SK-N-SH (cell line): ENCODE measurements around the gene TSPO2. TPM values are rescaled to one million over a fixed set of nuclear protein-coding genes. Genes with fewer than 3 reads are reported as not detected.

Experiments
- CTCF ChIA-PET: fragments of 300-600, 350-600 bp; formaldehyde crosslinking; extraction: SDS; loops from one replicate; lab custom pipeline; 2021; lab: Yijun Ruan, JAX
- POLR2A ChIA-PET: fragments of 350-600 bp; sonication (Branson Sonifier 250); formaldehyde crosslinking; extraction: SDS; loops from one replicate; lab custom pipeline; 2020; ENCODE audit warnings: antibody characterized with exemption, inconsistent platforms; lab: Yijun Ruan, JAX
- DNase-seq: peaks from one replicate; pipeline ENCODE4 v3.0.0; 2012
- H2AFZ ChIP-seq: fragments of 200-600 bp; sonication (generic); 2 replicates; pipeline ENCODE4 v1.8.1; 2016; ENCODE audit warnings: antibody characterized with exemption, mild to moderate bottlenecking, low read depth
- H3F3A ChIP-seq: fragments of 200-600 bp; sonication (generic); replicated peaks from 2 replicates; pipeline ENCODE3; 2016; ENCODE audit warnings: antibody characterized with exemption, mild to moderate bottlenecking; ENCODE audit not compliant: insufficient read depth
- H3K27ac ChIP-seq, 2 experiments: fragments of 200-500 bp in 1 of 2; fragments of 200-600 bp in 1 of 2; sonication (Bioruptor generic) in 1 of 2; sonication (generic), shearing (Covaris generic) in 1 of 2; 2 replicates each; pipeline versions ENCODE4 v1.5.1 to v1.6.1; 2014 to 2016; ENCODE audit warnings: low read depth in 2 of 2, inconsistent platforms in 1 of 2, low read length in 1 of 2, mild to moderate bottlenecking in 1 of 2, mixed read lengths in 1 of 2
- H3K27me3 ChIP-seq: fragments of 200-600 bp; sonication (generic), shearing (Covaris generic); 2 replicates; pipeline ENCODE4 v1.6.1; 2016; ENCODE audit warnings: mixed run types; ENCODE audit not compliant: insufficient read depth
- H3K36me3 ChIP-seq, 2 experiments: fragments of 200-500 bp in 1 of 2; fragments of 200-600 bp in 1 of 2; sonication (Bioruptor generic) in 1 of 2; sonication (generic) in 1 of 2; replicated peaks in 1 of 2; 2 replicates each; pipeline versions ENCODE3 to v1.5.1; 2014 to 2016; ENCODE audit warnings: low read length in 1 of 2, mild to moderate bottlenecking in 1 of 2; ENCODE audit not compliant: insufficient read depth in 2 of 2, control insufficient read depth in 1 of 2
- H3K4me1 ChIP-seq, 2 experiments: fragments of 200-500 bp in 1 of 2; fragments of 200-600 bp in 1 of 2; sonication (Bioruptor generic) in 1 of 2; sonication (generic), shearing (Covaris generic) in 1 of 2; 2 replicates each; pipeline versions ENCODE4 v1.5.1 to v1.6.1; 2014 to 2016; ENCODE audit warnings: low read depth in 1 of 2, low read length in 1 of 2, mixed run types in 1 of 2; ENCODE audit not compliant: insufficient read depth in 2 of 2, control insufficient read depth in 1 of 2
- H3K4me2 ChIP-seq: fragments of 200-600 bp; sonication (generic), shearing (Covaris generic); 2 replicates; pipeline ENCODE4 v1.6.1; 2017; ENCODE audit warnings: mixed run types
- H3K4me3 ChIP-seq, 2 experiments: fragments of 200-500 bp in 1 of 2; fragments of 200-600 bp in 1 of 2; sonication (Bioruptor generic) in 1 of 2; sonication (generic), shearing (Covaris generic) in 1 of 2; 2 replicates each; pipeline versions ENCODE4 v1.5.1 to v1.8.1; 2014 to 2016; ENCODE audit warnings: low read depth in 2 of 2, inconsistent platforms in 1 of 2, low read length in 1 of 2, mild to moderate bottlenecking in 1 of 2, mixed read lengths in 1 of 2, moderate library complexity in 1 of 2
- H3K79me2 ChIP-seq: fragments of 200-600 bp; sonication (generic); 2 replicates; pipeline ENCODE4 v1.8.1; 2017; ENCODE audit warnings: mild to moderate bottlenecking; ENCODE audit not compliant: insufficient read depth
- H3K9ac ChIP-seq: fragments of 200-600 bp; sonication (generic); 2 replicates; pipeline ENCODE4 v1.6.1; 2017; ENCODE audit warnings: mixed run types
- H3K9me2 ChIP-seq: fragments of 200-600 bp; sonication (generic); 2 replicates; pipeline ENCODE4 v1.6.1; 2017; ENCODE audit warnings: mixed run types
- H3K9me3 ChIP-seq: fragments of 200-600 bp; sonication (generic); 2 replicates; pipeline ENCODE4 v1.6.1; 2017; ENCODE audit warnings: mixed run types, mild to moderate bottlenecking, moderate library complexity
- H4K20me1 ChIP-seq: fragments of 200-600 bp; sonication (generic); 2 replicates; pipeline ENCODE4 v1.6.1; 2017; ENCODE audit warnings: mild to moderate bottlenecking, mixed run types; ENCODE audit not compliant: insufficient read depth
- CHD2 ChIP-seq: fragments of 150-350 bp; IDR thresholded peaks from 2 replicates; pipeline ENCODE4 v1.6.1; 2018; ENCODE audit warnings: low read length; ENCODE audit not compliant: partially characterized antibody
- ELF1 ChIP-seq: IDR thresholded peaks from 2 replicates; pipeline ENCODE4 v1.4.0; 2012
- EP300 ChIP-seq, 2 experiments: IDR thresholded peaks; 2 replicates each; pipeline versions ENCODE4 v1.4.0 to v1.6.1; 2012; ENCODE audit warnings: borderline replicate concordance in 1 of 2, low read depth in 1 of 2, low read length in 1 of 2
- FOSL2 ChIP-seq: IDR thresholded peaks from 2 replicates; pipeline ENCODE4 v1.4.0; 2012; ENCODE audit warnings: low read depth, mild to moderate bottlenecking, moderate library complexity, borderline replicate concordance
- FOXJ3 ChIP-seq: sonication (generic); formaldehyde crosslinking; IDR thresholded peaks from 2 replicates; pipeline ENCODE4 v1.5.1; 2020; ENCODE audit warnings: mild to moderate bottlenecking, missing genetic modification reagents
- GABPA ChIP-seq: IDR thresholded peaks from 2 replicates; pipeline ENCODE4 v1.4.0; 2012; ENCODE audit warnings: low read depth, mild to moderate bottlenecking
- GATA2 ChIP-seq: sonication (generic); formaldehyde crosslinking; IDR thresholded peaks from 2 replicates; pipeline ENCODE4 v1.5.0; 2020; ENCODE audit warnings: mild to moderate bottlenecking, missing genetic modification reagents
- IRF3 ChIP-seq: fragments of 150-350 bp; IDR thresholded peaks from 2 replicates; pipeline ENCODE4 v1.6.1; 2016; ENCODE audit warnings: mild to moderate bottlenecking, low read depth, low read length
- JUND ChIP-seq: IDR thresholded peaks from 2 replicates; pipeline ENCODE4 v1.4.0; 2012
- MEF2A ChIP-seq: IDR thresholded peaks from 2 replicates; pipeline ENCODE4 v1.4.0; 2012; ENCODE audit warnings: low read depth, borderline replicate concordance
- PBX3 ChIP-seq: IDR thresholded peaks from 2 replicates; pipeline ENCODE4; 2012
- RAD21 ChIP-seq: IDR thresholded peaks from 2 replicates; pipeline ENCODE4 v1.6.1; 2012; ENCODE audit warnings: mild to moderate bottlenecking, low read length
- RCOR1 ChIP-seq: fragments of 150-350 bp; IDR thresholded peaks from 2 replicates; pipeline ENCODE4 v1.6.1; 2017; ENCODE audit warnings: antibody characterized with exemption, low read length
- REST ChIP-seq: IDR thresholded peaks from 2 replicates; pipeline ENCODE4 v1.6.1; 2012; ENCODE audit warnings: mild to moderate bottlenecking, low read depth, low read length, moderate library complexity
- TCF12 ChIP-seq: IDR thresholded peaks from 2 replicates; pipeline ENCODE4 v1.4.0; 2012
- TEAD4 ChIP-seq: IDR thresholded peaks from 2 replicates; pipeline ENCODE4 v1.4.0; 2012; ENCODE audit warnings: mild to moderate bottlenecking, borderline replicate concordance; ENCODE audit not compliant: insufficient read depth
- USF2 ChIP-seq: fragments of 150-350 bp; IDR thresholded peaks from 2 replicates; pipeline ENCODE4 v1.6.1; 2017; ENCODE audit warnings: antibody characterized with exemption, low read length, low read depth, borderline replicate concordance
- ZBTB33 ChIP-seq: IDR thresholded peaks from 2 replicates; pipeline ENCODE4 v1.4.0; 2012; ENCODE audit warnings: low read depth, borderline replicate concordance
- WGBS: methylation state at CpG from one replicate; pipeline ENCODE4 v1.1.6; 2017; ENCODE audit warnings: low lambda C conversion rate; 5-methylcytosine and 5-hydroxymethylcytosine counted together
- polyA plus RNA-seq, 3 experiments: library from polyadenylated mRNA; depleted of rRNA; stranded (reverse); fragments of >200 nt; gene quantifications; 2 replicates each; pipeline ENCODE4 v1.2.3, GENCODE V29; 2012

Gene TSPO2
- polyA plus RNA-seq, 1 of the 3 experiments (the other 2 are of a cell fraction): not detected

GRCh38 chr6:41078101-41078500, 35.8 kb downstream of the TSPO2 start:
- Histone ChIP-seq H2AFZ (no peak overlapping the region), H4K20me1 (peaks cover 58% of the 10 kb centered on the region), H3K27me3 (no peaks in the 10 kb centered on the region), H3K4me2 (no peak overlapping the region), H3F3A (peaks cover 13% of the 10 kb centered on the region), H3K79me2 (peaks cover 98% of the 10 kb centered on the region), H3K9me3 (no peaks in the 10 kb centered on the region), H3K27ac (no peak overlapping the region), H3K4me3 (no peak overlapping the region), H3K9me2 (no peaks in the 10 kb centered on the region), H3K36me3 (peaks cover 34 to 54% of the 10 kb centered on the region in 2 experiments), H3K4me1 (peaks cover 18 to 23% of the 10 kb centered on the region in 2 experiments), H3K9ac (no peak overlapping the region)
- CTCF ChIA-PET: no interaction called here
- POLR2A ChIA-PET: no interaction called here
- no peak for TF ChIP-seq TEAD4
- no peak for TF ChIP-seq CHD2
- no peak for TF ChIP-seq JUND
- no peak for TF ChIP-seq PBX3
- no peak for TF ChIP-seq ZBTB33
- no peak for TF ChIP-seq USF2
- TF ChIP-seq FOSL2: no peak
- no peak for TF ChIP-seq RAD21
- no peak for TF ChIP-seq FOXJ3
- no peak for TF ChIP-seq GATA2 (CRISPR knock-in tag)
- no peak for DNase-seq
- WGBS: over 99% methylated on average over 3 of the region's 3 CpGs

- no peak overlapping the region for H3K9ac ChIP-seq
- peaks cover 98% of the 10 kb centered on the region for H3K79me2 ChIP-seq
- H3K4me1 ChIP-seq: peaks cover 17 to 23% of the 10 kb centered on the region in 2 experiments
- DNase-seq: peak; percentile 54
- no peak overlapping the region for H3K4me2 ChIP-seq
- H3K9me2 ChIP-seq: no peaks in the 10 kb centered on the region
- H3K4me3 ChIP-seq: no peak overlapping the region
- peaks cover 57% of the 10 kb centered on the region for H4K20me1 ChIP-seq
- H3K27me3 ChIP-seq: no peaks in the 10 kb centered on the region
- H3K27ac ChIP-seq: peak overlapping the region in 1 of 2 experiments; percentile 11; a peak in 1 of 4 replicates
- H3K9me3 ChIP-seq: no peaks in the 10 kb centered on the region
- H3K36me3 ChIP-seq: peaks cover 42 to 64% of the 10 kb centered on the region in 2 experiments
- peaks cover 6% of the 10 kb centered on the region for H3F3A ChIP-seq
- WGBS: 68% methylated on average over 1 of the region's 1 CpG
- no peak overlapping the region for H2AFZ ChIP-seq
- ChIA-PET CTCF (interaction anchor here (1.0 to 1.1 kb wide), 2 partner anchors 14 to 59 kb away, joined by 3 read pairs; no protein-coding TSS in a partner anchor), POLR2A (no interaction called here)
- TF ChIP-seq RCOR1: peak; percentile 93
- peak; percentile 90 for TF ChIP-seq GATA2 (CRISPR knock-in tag)
- TF ChIP-seq TCF12: no peak
- no peak for TF ChIP-seq PBX3
- peak; percentile 32 for TF ChIP-seq CHD2
- TF ChIP-seq REST: no peak
- TF ChIP-seq EP300 (IDR thresholded peaks at IDR 0.05; ENCODE audit: borderline replicate concordance in 1 of 2, low read depth in 1 of 2, low read length in 1 of 2): peak in 1 of 2 experiments; percentile 63; a peak in 1 of 4 replicates
- TF ChIP-seq IRF3: no peak
- TF ChIP-seq MEF2A: no peak
- TF ChIP-seq GABPA: no peak
- no peak for TF ChIP-seq ELF1
These were observed 36.8 kb downstream of the TSPO2 start for GRCh38 chr6:41079080-41079479.
